Ovary (tissue), 9 donors: ENCODE results near the gene RNH1. TPM values are rescaled to one million over a fixed set of nuclear protein-coding genes. Genes with fewer than 3 reads are reported as not detected.

Experiments
- DNase-seq, 5 donors: peaks; one replicate each; pipeline ENCODE4 v3.0.0-alpha.2; 2019 to 2020
- H3K27ac ChIP-seq, 2 donors: fragments of 200-600 bp; one replicate each; pipeline versions ENCODE4 v1.5.1 to v1.8.0; 2019 to 2022
- H3K27me3 ChIP-seq: fragments of 200-600 bp; one replicate; pipeline ENCODE4 v1.8.0; 2022
- H3K36me3 ChIP-seq: fragments of 200-600 bp; sonication (generic); one replicate; pipeline ENCODE4 v1.5.1; 2019
- H3K4me1 ChIP-seq: one replicate; pipeline ENCODE4 v1.8.1; 2013; ENCODE audit warnings: mild to moderate bottlenecking, moderate library complexity; ENCODE audit not compliant: insufficient read depth
- H3K4me3 ChIP-seq: fragments of 200-600 bp; sonication (generic); one replicate; pipeline ENCODE4 v1.5.1; 2017
- H3K9me3 ChIP-seq, 2 donors: fragments of 200-600 bp in 1 of 2; sonication (generic) in 1 of 2; one replicate each; pipeline versions ENCODE4 v1.5.1 to v1.8.1; 2013 to 2019; ENCODE audit warnings: mild to moderate bottlenecking in 1 of 2, moderate library complexity in 1 of 2
- EP300 ChIP-seq: sonication (generic); formaldehyde crosslinking; IDR thresholded peaks from one replicate; pipeline ENCODE4 v1.6.1; 2017; ENCODE audit warnings: antibody characterized with exemption
- POLR2A ChIP-seq: fragments of 450-650 bp; IDR thresholded peaks from one replicate; pipeline ENCODE4 v1.6.1; 2017; ENCODE audit warnings: antibody characterized with exemption, mild to moderate bottlenecking, moderate library complexity
- WGBS, 3 donors: extraction: QIAGEN DNeasy Blood & Tissue Kit in 1 of 3; methylation state at CpG; one replicate each; pipeline versions ENCODE4 v1.1.5 to v1.1.7; 2013 to 2017; 5-methylcytosine and 5-hydroxymethylcytosine counted together
- intact Hi-C, 4 donors: fragments of 100-400 bp; cut with DNase I; formaldehyde crosslinking; loops; one replicate each; pipeline versions ENCODE4 v1.11.0 to v1.15.1; 2022 to 2023
- polyA plus RNA-seq, 2 donors: library from polyadenylated mRNA; stranded (reverse); fragments of 200-250 nt in 1 of 2; fragments of 350-450 nt in 1 of 2; fragmentation: Illumina TruSeq in 1 of 2; extraction: RNeasy Lipid Tissue Mini Kit (QIAGEN cat#74804) in 1 of 2; gene quantifications; one replicate each; pipeline ENCODE4 v1.2.3, GENCODE V29; 2013 to 2014
- total RNA-seq, 7 donors: library from RNA; depleted of rRNA in 2 of 7; stranded (reverse); fragments of >200 nt in 2 of 7; fragmentation: NEBNext Ultra II Directional in 3 of 7; extraction: Animal tissue kit (Norgen Biotek cat#: 25700) in 3 of 7; gene quantifications; one replicate each; pipeline versions ENCODE4 v1.1.0 to v1.2.4, GENCODE V29; 2016 to 2023
- TF ChIP-seq, protein P1 (sequence below), 3 donors: fragments of 450-650 bp in 2 of 3; fragments of 200-600 bp in 1 of 3; IDR thresholded peaks; one replicate each; pipeline versions ENCODE4 v1.5.1 to v1.8.0; 2016 to 2022; ENCODE audit warnings: antibody characterized with exemption in 3 of 3, mild to moderate bottlenecking in 1 of 3
- donor health status: DM: no; HTN: no; CAD: no; lungs with moderate emphysema.
- donor health status: DM: no; HTN: no; CAD: no.
- donor health status: Bipolar disorder and iron deficiency.
- donor health status: DM: yes; HTN: yes; CAD: no.
- donor health status: DM: no; HTN: no; CAD: no.
- donor health status: DM: yes; HTN: yes; CAD: no.

RNH1 gene
- total and polyA plus RNA-seq, 9 donors, result 17.4 to 233 (median 156) TPM

DNA sequence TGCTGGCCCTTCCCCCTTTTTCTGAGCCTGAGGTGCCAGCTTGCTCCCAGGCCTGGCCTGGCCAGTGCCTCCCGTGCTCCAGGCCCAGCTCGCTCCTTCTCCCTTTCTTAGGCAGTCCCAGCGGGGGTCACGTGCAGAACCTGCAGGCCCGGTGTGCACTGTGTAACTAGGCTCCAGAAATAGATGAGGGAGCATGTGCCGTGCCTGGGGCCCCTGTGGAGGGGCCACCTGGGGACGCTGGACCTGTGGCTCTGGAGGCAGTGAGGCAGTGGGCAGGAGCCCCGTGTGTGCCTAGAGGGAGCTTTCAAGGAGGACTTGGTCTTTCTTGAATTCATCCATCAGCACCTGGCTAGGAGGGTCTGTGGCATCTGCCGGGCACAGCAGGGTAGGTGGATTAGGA is 45.4 kb downstream of the RNH1 start:
- H3K27ac ChIP-seq, result no peak overlapping the region
- no peaks in the 10 kb centered on the region for H3K4me1 ChIP-seq
- no peaks in the 10 kb centered on the region for H3K36me3 ChIP-seq
- intact Hi-C loops, result no loop called here
- H3K9me3 ChIP-seq, result no peaks in the 10 kb centered on the region
- 84 to 91% (median 90%) methylated on average over 9 of the region's 9 CpGs for WGBS, 3 donors
- no peak overlapping the region for H3K4me3 ChIP-seq
- no peak for DNase-seq
- H3K27me3 ChIP-seq, result no peaks in the 10 kb centered on the region
- no peak for TF ChIP-seq POLR2A
- TF ChIP-seq, protein P1, sequence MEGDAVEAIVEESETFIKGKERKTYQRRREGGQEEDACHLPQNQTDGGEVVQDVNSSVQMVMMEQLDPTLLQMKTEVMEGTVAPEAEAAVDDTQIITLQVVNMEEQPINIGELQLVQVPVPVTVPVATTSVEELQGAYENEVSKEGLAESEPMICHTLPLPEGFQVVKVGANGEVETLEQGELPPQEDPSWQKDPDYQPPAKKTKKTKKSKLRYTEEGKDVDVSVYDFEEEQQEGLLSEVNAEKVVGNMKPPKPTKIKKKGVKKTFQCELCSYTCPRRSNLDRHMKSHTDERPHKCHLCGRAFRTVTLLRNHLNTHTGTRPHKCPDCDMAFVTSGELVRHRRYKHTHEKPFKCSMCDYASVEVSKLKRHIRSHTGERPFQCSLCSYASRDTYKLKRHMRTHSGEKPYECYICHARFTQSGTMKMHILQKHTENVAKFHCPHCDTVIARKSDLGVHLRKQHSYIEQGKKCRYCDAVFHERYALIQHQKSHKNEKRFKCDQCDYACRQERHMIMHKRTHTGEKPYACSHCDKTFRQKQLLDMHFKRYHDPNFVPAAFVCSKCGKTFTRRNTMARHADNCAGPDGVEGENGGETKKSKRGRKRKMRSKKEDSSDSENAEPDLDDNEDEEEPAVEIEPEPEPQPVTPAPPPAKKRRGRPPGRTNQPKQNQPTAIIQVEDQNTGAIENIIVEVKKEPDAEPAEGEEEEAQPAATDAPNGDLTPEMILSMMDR (IDR thresholded peaks at IDR 0.05), result no peak
- no peak for TF ChIP-seq EP300

DNA sequence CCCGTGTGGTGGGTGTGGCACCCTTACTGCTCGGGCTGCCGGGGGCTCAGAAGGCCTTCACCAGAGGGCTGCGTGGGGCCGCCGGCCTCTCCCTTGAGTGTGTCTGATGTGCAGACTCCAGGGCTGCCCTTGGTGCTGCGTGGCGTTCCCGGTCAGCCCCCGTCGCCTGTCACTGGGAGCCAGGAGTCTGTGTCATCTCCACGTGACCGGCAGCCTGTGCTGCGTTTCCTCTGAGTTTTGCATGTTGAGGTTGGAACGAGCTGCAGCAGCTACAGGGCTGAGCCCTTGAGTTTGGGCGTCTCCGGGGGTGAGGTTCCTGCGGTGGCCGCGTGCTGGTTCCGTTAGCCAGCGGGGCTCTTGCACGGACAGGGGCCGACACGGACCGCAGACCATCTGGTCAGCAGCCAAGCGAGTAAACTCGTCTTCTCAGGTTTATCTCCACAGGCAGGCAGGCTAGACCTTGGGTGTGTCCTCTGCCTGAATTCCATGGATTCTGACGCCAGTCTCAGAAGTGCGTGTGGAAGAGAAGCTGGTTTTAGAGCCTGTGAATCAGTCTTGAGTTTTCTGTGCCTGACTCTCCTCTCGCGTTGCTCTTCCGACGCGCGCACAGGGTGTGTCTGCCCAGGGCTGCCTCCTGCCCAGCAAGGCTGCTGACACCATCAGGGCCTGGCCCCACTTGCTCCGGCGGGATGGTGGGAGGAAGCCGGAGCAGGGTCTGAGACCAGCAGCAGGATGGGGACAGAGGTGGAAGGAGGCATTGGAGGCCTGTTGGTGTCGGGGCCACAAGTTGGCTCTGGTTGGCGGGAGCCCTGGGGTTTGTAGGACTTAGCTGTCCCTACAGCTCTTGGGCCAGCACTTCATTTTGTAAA is 46.5 kb downstream of the RNH1 start:
- Histone ChIP-seq H3K4me3 (no peak overlapping the region), H3K27me3 (no peaks in the 10 kb centered on the region), H3K27ac (no peak overlapping the region), H3K36me3 (no peaks in the 10 kb centered on the region), H3K4me1 (no peaks in the 10 kb centered on the region), H3K9me3 (no peaks in the 10 kb centered on the region)
- TF ChIP-seq EP300 (no peak), POLR2A (no peak)
- TF ChIP-seq, protein P1 (IDR thresholded peaks at IDR 0.05), result no peak
- no peak for DNase-seq
- intact Hi-C loops, result no loop called here
- 82 to 85% (median 85%) methylated on average over 37 to 41 of the region's 41 CpGs for WGBS, 3 donors

DNA sequence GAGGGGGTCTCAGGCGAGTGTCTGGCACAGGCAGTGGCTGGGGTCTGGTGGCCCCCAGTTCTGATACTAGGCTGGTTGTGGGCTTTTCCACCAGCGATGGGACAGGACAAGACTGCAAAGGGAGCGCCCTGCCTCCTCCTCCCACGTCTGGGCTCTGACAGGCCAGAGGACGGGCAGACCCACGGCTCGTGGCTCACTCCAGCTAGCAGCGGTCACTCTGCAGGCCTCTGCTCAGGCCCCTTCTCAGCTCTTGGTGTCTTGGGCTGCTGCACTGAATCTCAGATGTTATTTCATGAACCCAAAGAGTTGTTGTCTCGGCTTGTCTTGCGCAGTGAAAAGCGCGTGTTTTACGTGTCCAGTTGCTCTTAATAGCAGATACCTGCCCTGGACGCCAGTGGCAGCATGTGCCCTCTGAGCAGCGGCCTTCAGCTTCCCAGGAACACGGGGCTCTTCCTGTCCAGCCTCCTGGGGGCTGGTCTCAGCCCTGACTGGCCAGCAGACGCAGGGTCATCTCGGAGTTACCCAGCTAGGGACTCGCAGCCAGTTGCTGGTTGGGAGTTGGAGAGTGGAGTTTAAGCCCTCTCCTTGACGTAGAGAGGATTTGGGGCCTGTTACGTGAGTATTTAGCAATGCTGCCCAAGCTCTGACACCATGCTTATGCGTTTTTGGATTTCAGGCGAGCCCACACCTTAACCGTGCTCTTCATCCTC is 47.4 kb downstream of the RNH1 start:
- 91 to 95% (median 93%) methylated on average over 22 to 24 of the region's 24 CpGs for WGBS, 3 donors
- H3K9me3 ChIP-seq, result no peaks in the 10 kb centered on the region
- no peak overlapping the region for H3K27ac ChIP-seq
- intact Hi-C loops, result loop anchor here in 1 of 4 donors (10.0 kb wide), 1 partner anchor 45 kb away; the partner anchor contains the start of gene RNH1
- H3K4me1 ChIP-seq, result no peaks in the 10 kb centered on the region
- DNase-seq, result no peak
- H3K27me3 ChIP-seq, result no peaks in the 10 kb centered on the region
- no peak overlapping the region for H3K4me3 ChIP-seq
- H3K36me3 ChIP-seq, result no peaks in the 10 kb centered on the region
- TF ChIP-seq EP300 (no peak), POLR2A (no peak)
- TF ChIP-seq, protein P1 (IDR thresholded peaks at IDR 0.05), result no peak

DNA sequence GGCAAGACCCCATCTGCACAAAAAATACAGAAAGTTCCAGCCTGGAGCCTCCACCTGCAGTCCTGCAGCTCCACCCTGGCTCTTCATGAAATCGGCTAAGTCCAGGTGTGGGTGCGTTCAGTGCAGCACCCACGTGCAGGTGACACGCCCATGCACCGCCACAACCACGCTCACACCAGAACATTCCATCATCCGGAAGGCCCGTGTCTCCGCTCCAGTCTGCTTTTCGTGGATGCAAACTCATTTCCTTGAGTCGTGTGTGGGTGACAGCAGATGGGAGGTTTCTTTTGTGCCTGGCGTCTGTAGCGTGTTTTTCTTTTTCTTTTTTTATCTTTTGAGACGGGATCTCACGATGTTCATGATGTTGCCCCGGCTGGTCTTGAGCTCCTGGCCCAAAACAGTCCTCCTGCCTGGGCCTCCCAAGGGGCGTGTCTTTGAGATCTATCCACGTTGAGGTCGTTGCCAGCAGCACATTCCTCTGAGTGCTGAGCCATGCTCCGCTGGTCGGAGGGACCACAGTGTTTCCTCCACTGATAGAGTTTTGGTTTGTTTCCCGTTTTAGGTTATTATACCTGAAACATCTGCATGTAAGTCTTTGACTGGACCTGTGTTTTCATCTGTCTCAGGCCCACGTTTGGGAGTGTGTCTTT is 49.8 kb downstream of the RNH1 start:
- no peaks in the 10 kb centered on the region for H3K36me3 ChIP-seq
- 69 to 72% (median 70%) methylated on average over 23 of the region's 23 CpGs for WGBS, 3 donors
- no peaks in the 10 kb centered on the region for H3K9me3 ChIP-seq
- H3K4me1 ChIP-seq, result no peaks in the 10 kb centered on the region
- intact Hi-C loops, result loop anchor here in 1 of 4 donors (10.0 kb wide), 1 partner anchor 48 kb away; the partner anchor contains the start of gene RNH1
- TF ChIP-seq, protein P1 (IDR thresholded peaks at IDR 0.05), result no peak
- TF ChIP-seq EP300 (no peak), POLR2A (no peak)
- H3K27me3 ChIP-seq, result no peaks in the 10 kb centered on the region
- H3K27ac ChIP-seq, result no peak overlapping the region
- H3K4me3 ChIP-seq, result no peak overlapping the region
- no peak for DNase-seq
